ENCODE measurements around the gene NUP35. TPM values are rescaled to one million over a fixed set of nuclear protein-coding genes. Genes with fewer than 3 reads are reported as not detected.

The NUP35 gene
- total RNA-seq, 2 donors from 2014 or later = 8.5 to 9.7 TPM

DNA sequence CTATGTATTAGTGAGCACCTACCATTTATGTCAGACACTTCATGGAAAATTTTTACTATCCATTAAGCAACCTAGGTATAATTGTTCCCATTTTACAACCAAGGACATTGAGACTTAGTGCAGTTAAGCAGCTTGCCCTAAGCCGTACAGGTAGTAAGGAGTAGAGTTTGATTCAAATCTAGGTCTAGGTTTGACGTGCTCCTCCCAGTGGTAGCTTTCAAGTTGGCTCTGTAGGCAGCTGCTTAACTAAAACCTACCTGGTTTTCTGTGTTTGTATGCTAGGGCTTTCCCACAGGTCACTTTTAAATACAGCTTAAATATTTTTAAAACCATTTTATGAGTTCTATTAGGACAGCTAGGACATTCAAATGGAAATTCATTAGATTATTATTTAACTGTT, 69.7 kb downstream of the NUP35 start:
- DNase-seq = no peak
- intact Hi-C loops (cut with DNase I) = no loop called here
- no peak for ATAC-seq

DNA sequence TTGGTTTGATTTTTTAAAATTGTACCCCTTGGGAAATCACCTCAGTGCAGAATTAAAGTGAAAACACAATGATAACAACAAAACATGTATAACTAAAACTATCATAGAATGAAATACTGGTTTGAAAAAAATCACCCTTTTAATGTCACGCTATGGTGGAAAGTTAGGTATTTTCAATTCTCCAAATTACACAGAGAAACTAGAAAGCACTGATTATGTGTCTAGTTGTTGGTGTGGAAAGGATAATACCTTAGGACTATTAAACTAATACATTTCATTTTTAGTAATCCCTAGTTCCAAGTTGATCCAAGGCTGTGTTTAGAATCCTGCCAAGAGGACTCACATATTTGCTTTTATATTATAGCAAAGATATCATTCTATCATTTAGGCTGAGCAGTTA, 71.2 kb downstream of the NUP35 start:
- DNase-seq (no peak), ATAC-seq (no peak)
- intact Hi-C loops (cut with DNase I) = no loop called here

DNA sequence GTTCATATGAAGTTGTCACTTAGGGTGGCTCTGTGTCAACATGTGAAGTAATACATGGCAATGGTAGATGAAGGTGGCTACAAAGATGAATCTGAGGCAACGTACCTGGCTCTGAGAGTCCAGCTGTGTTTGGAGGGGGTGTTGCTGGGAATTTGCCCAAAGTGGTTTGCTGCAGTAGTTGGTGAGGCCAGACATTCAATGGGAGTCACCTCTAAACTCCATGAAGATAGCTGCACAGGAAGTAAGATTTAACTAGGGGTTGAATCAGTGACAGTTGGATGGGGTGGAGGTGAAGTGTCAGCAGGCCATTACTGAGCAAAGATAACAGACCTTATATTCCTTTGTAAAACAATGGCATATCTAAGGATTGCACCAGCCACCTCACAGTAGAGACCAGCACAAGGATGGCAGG, 71.8 kb downstream of the NUP35 start:
- intact Hi-C loops (cut with DNase I) = no loop called here
- no peak for ATAC-seq
- DNase-seq = no peak

DNA sequence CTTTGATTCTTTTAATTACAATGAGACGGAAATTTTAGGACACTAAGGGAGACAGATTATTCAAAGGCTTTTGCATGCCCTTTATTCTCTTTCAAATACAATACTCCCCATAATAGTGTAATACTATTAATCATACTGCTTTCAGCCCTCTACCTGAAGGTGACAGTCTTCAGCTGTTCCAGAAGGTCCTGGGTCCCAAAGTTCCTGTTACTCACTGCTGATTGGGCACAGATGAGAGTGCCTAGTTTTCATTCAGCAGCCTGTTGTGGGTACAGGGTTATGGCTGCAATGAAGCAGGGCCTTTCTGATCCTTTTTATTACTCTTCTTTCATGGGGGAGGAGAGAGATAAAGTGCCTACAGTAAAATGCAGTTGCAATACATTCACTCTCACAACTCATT, 80.2 kb downstream of the NUP35 start:
- ATAC-seq = no peak
- no peak for DNase-seq
- intact Hi-C loops (cut with DNase I) = no loop called here

DNA sequence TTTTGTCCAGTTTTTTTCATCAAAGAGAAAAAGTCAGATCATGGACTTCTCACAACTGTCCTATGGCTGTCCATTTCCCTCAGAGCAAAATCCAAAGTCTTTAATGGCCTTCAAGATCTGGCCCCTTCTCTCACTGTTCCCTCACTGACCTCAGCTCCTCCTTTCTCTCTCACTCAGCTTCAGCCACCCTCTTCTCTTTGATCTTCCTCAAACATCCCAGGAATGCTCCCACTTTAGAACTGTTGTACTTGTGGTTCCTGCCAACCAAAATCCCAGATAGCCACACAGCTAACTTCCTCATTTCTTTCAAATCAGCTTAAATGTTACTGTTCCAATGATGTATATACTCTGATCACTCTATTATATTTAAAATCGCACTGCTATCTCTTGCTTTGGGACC, 82.9 kb downstream of the NUP35 start:
- DNase-seq = no peak
- ATAC-seq = peak in 1 of 2 donors; percentile 63
- intact Hi-C loops (cut with DNase I) = no loop called here

DNA sequence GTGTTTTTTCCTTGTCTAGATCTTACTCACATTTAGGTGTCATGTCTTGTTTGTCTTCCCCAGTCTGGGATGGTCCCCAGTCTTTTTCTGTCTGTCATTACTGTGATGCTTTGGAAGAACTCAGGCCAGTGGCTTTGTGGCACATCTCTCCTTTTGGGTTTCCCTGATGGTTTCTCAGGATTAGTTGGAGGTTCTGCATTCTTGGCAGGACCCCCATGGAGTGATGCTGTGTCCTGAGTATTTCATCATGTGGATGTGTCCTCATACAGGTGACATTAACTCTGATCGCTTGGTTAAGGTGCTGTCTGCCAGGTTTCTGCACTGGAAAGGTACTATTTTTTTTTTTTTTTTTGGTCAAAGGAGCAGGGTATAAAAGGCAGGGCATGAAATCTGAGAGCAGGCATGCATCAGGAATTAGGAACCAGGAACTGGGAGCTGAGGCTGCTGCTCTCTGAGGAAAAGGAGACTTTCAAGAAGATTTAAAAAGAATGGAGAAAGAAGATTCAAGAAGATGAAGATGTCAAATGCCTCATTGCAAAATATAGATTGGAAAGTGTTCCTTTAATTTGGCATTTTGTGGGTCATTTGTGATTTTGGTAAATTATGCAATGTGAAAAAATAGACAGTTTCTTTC, 85.3 kb downstream of the NUP35 start:
- DNase-seq (no peak), ATAC-seq (no peak)
- intact Hi-C loops (cut with DNase I) = no loop called here

Other genes starting within 250 kb of the NUP35 start
- 100 to 1,000 TPM; 104 to 132 TPM for gene NCKAP1, start 86.0 kb upstream of the NUP35 start, total RNA-seq
- 10 to 100 TPM in 1 of 2 donors, 1 to 10 TPM in 1; 5.9 to 10.5 TPM for gene DUSP19, start 45.7 kb upstream of the NUP35 start, total RNA-seq